Endothelial cell (in vitro differentiated cells): Measurements from ENCODE around the gene SYT7. TPM values are rescaled to one million over a fixed set of nuclear protein-coding genes. Genes with fewer than 3 reads are reported as not detected.

Experiments
- DNase-seq: peaks from one replicate; pipeline ENCODE4 v3.0.0; 2021; ENCODE audit warnings: low spot score
- H3K27ac Mint-ChIP-seq: one replicate; pipeline ENCODE4 v1.8.0; 2021; ENCODE audit warnings: mixed read lengths, inconsistent platforms; ENCODE audit not compliant: unreplicated experiment
- H3K27me3 Mint-ChIP-seq: one replicate; pipeline ENCODE4 v1.8.0; 2021; ENCODE audit warnings: mild to moderate bottlenecking, moderate library complexity, mixed read lengths, inconsistent platforms; ENCODE audit not compliant: unreplicated experiment
- H3K36me3 Mint-ChIP-seq: one replicate; pipeline ENCODE4 v1.8.0; 2021; ENCODE audit warnings: mild to moderate bottlenecking, low read depth, mixed read lengths, inconsistent platforms; ENCODE audit not compliant: unreplicated experiment
- H3K4me1 Mint-ChIP-seq: one replicate; pipeline ENCODE4 v1.8.0; 2021; ENCODE audit warnings: mild to moderate bottlenecking, mixed read lengths, inconsistent platforms; ENCODE audit not compliant: unreplicated experiment
- H3K4me3 Mint-ChIP-seq: one replicate; pipeline ENCODE4 v1.8.0; 2021; ENCODE audit warnings: mild to moderate bottlenecking, mixed read lengths, inconsistent platforms; ENCODE audit not compliant: unreplicated experiment
- H3K9me3 Mint-ChIP-seq: one replicate; pipeline ENCODE4 v1.8.0; 2021; ENCODE audit warnings: mixed read lengths, inconsistent platforms; ENCODE audit not compliant: unreplicated experiment
- total RNA-seq: library from RNA; stranded (reverse); fragmentation: NEBNext Ultra II Directional; extraction: Animal tissue kit (Norgen Biotek cat#: 25700); gene quantifications from one replicate; pipeline ENCODE4 v1.2.1, GENCODE V29; 2021; ENCODE audit not compliant: unreplicated experiment
- TF ChIP-seq, protein P1 (sequence below): fragments of 200-600 bp; sonication (generic); IDR thresholded peaks from one replicate; pipeline ENCODE4 v1.5.0; 2021; ENCODE audit warnings: antibody characterized with exemption; ENCODE audit not compliant: unreplicated experiment

SYT7 gene
- total RNA-seq, 1 donor from 2014 or later = 9.7 TPM

DNA sequence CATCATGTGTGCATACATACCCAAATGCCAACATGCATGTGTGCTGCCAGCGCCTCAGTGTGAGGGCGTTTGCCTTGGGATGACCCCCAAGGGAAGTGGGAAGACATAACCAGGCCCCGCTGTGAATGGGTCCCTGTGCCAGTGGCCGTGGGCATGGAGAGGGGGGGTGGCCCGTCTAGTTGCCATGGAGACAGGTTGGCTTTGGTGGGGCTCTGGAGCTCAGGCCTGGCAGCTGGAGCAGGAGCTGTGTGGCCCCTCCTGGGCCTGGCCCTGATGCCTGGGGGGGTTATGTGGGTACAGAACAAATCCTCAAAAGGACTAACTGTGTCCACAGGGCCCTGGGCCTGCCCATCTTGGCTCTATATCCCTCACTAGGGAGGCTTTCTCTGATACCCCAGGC lies 8.0 kb downstream of the SYT7 start:
- Mint-ChIP-seq H3K27ac (no peak overlapping the region), H3K9me3 (no peaks in the 10 kb centered on the region), H3K4me3 (no peak overlapping the region), H3K27me3 (peaks cover 12% of the 10 kb centered on the region), H3K4me1 (peaks cover 14% of the 10 kb centered on the region), H3K36me3 (no peaks in the 10 kb centered on the region)
- TF ChIP-seq, protein P1, sequence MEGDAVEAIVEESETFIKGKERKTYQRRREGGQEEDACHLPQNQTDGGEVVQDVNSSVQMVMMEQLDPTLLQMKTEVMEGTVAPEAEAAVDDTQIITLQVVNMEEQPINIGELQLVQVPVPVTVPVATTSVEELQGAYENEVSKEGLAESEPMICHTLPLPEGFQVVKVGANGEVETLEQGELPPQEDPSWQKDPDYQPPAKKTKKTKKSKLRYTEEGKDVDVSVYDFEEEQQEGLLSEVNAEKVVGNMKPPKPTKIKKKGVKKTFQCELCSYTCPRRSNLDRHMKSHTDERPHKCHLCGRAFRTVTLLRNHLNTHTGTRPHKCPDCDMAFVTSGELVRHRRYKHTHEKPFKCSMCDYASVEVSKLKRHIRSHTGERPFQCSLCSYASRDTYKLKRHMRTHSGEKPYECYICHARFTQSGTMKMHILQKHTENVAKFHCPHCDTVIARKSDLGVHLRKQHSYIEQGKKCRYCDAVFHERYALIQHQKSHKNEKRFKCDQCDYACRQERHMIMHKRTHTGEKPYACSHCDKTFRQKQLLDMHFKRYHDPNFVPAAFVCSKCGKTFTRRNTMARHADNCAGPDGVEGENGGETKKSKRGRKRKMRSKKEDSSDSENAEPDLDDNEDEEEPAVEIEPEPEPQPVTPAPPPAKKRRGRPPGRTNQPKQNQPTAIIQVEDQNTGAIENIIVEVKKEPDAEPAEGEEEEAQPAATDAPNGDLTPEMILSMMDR = no peak
- DNase-seq = no peak

DNA sequence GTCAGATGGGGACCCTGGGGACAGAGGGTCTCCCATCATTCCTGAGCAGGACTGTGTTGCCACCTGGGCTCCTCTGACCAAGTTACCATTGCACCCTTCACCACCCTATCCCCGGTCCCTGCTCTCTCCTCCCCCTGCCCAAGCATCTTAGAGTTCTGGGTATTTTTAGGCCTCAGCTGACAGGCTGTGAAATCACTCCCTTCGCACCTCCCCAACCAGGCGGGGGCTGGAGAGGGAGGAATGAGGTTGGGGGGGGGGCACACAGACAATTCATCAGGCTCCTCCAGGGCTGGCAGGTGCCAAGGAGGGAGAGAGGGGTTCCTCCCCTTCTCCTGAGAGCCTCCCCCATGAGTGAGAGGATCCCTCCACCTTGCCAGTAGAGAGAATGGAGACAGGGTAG lies 9.0 kb downstream of the SYT7 start:
- TF ChIP-seq, protein P1 = no peak
- Mint-ChIP-seq H3K27me3 (peaks cover 12% of the 10 kb centered on the region), H3K36me3 (no peaks in the 10 kb centered on the region), H3K9me3 (no peaks in the 10 kb centered on the region), H3K4me1 (peaks cover 15% of the 10 kb centered on the region), H3K4me3 (no peak overlapping the region), H3K27ac (no peak overlapping the region)
- DNase-seq = no peak

DNA sequence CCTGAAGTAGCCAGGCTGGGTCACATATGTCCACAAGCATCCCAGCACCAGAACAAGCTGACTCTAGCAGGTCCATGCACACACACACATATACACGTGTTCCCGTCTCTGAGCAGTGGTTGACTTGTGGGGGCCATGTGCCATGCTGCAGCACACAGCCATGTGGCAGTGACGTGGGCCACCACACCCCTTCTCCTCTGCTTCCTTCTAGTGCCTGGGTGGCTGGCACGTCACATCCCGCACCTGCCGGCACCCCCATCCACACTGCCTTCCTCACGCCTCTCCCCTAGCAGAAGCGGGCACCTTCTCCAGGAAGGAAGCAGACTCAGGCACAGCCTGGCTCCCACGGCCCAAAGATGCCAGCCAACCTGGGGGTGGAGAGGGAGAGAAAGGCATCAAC lies 9.5 kb downstream of the SYT7 start:
- Mint-ChIP-seq H3K4me3 (no peak overlapping the region), H3K4me1 (peaks cover 15% of the 10 kb centered on the region), H3K9me3 (no peaks in the 10 kb centered on the region), H3K36me3 (no peaks in the 10 kb centered on the region), H3K27ac (no peak overlapping the region), H3K27me3 (peaks cover 12% of the 10 kb centered on the region)
- TF ChIP-seq, protein P1 = no peak
- DNase-seq = no peak

DNA sequence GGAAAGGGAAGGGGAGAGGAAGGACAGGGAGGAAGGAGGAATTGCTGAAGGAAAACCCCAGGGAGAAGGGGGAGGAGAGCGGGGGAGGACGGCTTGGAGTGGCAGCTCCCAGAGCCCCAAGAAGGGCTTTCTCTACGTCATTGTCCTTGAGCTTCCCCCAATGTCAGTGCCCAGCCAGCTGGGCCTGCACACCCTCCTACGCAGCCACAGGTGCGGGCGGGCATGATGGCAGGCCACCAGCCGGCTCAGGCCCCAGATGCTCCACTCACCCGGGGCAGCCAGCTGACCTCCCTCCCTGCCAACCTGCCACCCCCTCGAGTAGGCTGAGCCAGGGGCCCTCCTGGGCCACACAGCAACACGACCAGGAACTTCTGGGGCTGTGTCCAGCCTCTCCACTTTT lies 11.2 kb downstream of the SYT7 start:
- Mint-ChIP-seq H3K36me3 (no peaks in the 10 kb centered on the region), H3K27ac (no peak overlapping the region), H3K9me3 (no peaks in the 10 kb centered on the region), H3K4me3 (no peak overlapping the region), H3K4me1 (peaks cover 15% of the 10 kb centered on the region), H3K27me3 (peaks cover 12% of the 10 kb centered on the region)
- DNase-seq = no peak
- TF ChIP-seq, protein P1 = no peak

DNA sequence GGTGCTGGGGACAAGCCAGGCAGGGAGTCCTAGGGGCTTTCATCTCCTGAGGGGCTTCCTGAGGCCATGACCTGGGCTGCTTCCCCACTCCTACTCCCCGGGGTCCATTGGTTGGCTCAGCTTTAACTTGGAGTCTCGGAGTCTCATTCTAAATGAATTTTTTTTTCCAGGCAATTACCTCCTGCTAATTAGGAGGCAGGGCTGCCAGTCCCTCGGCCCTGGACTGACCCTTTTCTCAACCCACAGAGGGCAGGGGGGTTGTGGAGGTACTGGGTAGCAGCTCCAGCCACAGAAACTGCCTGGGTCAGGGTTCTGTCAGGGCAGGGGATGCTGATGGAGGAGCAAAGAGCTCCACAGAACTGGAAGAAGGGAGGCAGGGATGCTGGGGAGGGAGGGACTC lies 11.9 kb downstream of the SYT7 start:
- Mint-ChIP-seq H3K36me3 (no peaks in the 10 kb centered on the region), H3K9me3 (no peaks in the 10 kb centered on the region), H3K27ac (no peak overlapping the region), H3K27me3 (peaks cover 14% of the 10 kb centered on the region), H3K4me1 (peaks cover 15% of the 10 kb centered on the region), H3K4me3 (no peak overlapping the region)
- TF ChIP-seq, protein P1 = no peak
- no peak for DNase-seq
